GM12872 (cell line): Measurements from ENCODE around the gene RBBP5.

Experiments
- CTCF ChIP-seq: IDR thresholded peaks from 3 replicates; pipeline ENCODE4 v1.5.1; 2011; ENCODE audit warnings: low read depth, mild to moderate bottlenecking, low read length, moderate library complexity; ENCODE audit not compliant: insufficient read depth

RBBP5 gene

GRCh38 chr1:205056956-205057568, 64.7 kb downstream of the RBBP5 start:
- no peak for TF ChIP-seq CTCF

- TF ChIP-seq CTCF, result no peak
Observed at GRCh38 chr1:205056188-205056611, 65.6 kb downstream of the RBBP5 start.

- TF ChIP-seq CTCF, result no peak
Observed at GRCh38 chr1:205054013-205054412, 67.8 kb downstream of the RBBP5 start.

GRCh38 chr1:205053296-205053695, 68.5 kb downstream of the RBBP5 start:
- no peak for TF ChIP-seq CTCF

GRCh38 chr1:205052690-205053089, 69.1 kb downstream of the RBBP5 start:
- no peak for TF ChIP-seq CTCF

GRCh38 chr1:205049479-205049878, 72.3 kb downstream of the RBBP5 start:
- no peak for TF ChIP-seq CTCF

GRCh38 chr1:205048382-205048781, 73.4 kb downstream of the RBBP5 start:
- no peak for TF ChIP-seq CTCF
